ENCODE results near the gene GOSR2.
A peak's percentile ranks its signal among the peaks of the same experiment; 100 is the strongest.
"Not testable (repeated sequence)": the region's sequence is repeated elsewhere in the genome, so short reads cannot be mapped to it uniquely, and the experiment has no call there.

The GOSR2 gene

GRCh38 chr17:46935658-46936266, 12.8 kb downstream of the GOSR2 start:
- no peak for DNase-seq

GRCh38 chr17:46940692-46941404, 17.9 kb downstream of the GOSR2 start:
- DNase-seq, result peak; percentile 32 to 56

DNA sequence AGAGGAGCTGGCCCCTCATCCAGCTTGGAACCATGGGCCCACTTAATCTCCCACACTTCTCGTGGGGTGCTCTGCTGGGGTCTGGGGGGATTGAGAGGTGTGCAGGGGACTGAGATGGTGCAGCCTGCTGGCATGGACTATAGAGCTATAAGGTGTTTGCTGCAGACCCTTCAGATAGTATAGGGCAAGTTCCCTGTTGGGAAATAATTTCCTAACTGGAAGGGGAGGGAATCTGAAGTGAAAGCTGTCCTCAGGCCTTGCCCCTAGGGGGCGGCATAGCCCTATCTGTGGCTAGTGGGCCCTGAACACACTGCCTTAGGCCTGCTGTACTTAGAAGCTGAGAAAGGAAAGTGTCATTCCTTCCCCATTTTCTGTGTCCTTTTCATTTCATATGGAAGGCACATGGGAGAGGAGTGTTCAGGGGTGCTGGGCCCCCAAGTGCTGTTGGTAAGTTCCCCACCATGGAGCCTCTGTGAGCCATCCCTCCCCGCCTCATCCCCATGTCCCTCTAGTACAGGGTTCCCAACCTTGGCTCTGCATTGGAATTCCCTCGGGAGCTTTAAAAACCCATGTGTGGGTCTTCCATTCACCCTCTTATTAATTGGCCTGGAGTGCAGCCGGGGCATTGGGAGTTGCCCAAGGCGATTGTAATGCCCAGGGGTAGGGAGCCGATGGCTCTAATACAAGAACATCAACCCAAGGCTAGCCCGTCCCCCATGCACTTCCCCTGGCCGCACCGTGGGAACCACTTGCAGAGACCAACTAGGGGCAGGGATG, 19.7 kb downstream of the GOSR2 start:
- peak; percentile 31 to 52 for DNase-seq

DNA sequence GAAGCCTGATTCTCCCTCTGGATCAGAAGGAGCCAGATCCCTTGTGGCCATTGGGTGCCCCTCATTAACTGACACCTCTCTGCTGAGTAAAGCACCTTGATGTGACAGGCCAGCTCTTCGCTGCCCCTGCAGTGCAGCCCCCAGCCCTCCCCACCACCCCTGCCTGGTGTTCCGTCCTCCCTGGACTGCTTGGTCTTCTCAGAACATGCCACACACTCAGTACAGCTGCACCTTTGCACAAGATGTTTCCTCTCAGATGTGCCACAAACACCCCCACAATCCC, 20.2 kb downstream of the GOSR2 start:
- DNase-seq, result no peak

GRCh38 chr17:46943501-46944393, 20.8 kb downstream of the GOSR2 start:
- DNase-seq, result no peak

DNA sequence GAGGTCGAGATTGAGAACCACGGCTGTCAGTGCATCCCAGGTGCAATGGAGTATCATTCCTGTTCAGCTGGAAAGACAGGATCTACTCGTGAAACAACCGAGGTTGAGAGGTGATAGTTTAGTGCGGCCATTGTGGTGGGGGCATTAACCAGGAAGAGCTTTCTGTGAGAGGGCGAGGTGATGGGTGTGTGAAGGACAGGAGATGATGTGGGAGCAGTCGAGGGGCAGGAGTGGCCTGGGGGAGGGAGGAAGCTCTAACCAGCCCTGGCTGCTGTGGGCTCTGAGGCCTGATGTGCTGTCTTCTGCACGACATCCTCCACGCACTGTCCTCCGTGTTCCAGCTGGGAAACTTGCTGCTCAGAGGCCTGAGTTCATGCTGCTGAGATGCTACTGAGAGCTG, 22.0 kb downstream of the GOSR2 start:
- no peak for DNase-seq

DNA sequence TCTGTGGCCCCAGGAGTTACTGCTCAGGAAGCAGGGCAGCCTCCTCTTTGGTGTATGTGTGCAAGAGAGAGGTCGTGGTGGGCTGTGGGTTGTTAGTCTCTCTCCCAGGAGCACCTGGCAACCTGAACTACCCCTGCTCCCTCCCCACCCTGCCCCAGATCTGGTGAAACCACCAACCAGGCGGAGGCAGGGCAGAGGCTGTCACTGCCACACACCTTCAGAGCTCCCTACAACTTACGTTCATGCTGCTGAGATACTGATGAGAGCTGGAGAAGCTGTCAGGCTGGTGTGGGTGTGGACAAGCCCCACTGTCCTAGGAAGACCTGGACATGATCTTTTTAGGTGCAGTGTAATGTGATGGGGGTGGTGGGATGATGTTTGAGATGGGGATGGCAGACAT, 24.3 kb downstream of the GOSR2 start:
- no peak for DNase-seq

GRCh38 chr17:46948544-46948943, 25.6 kb downstream of the GOSR2 start:
- DNase-seq, result no peak

GRCh38 chr17:46949291-46950174, 26.6 kb downstream of the GOSR2 start:
- no peak for DNase-seq

DNA sequence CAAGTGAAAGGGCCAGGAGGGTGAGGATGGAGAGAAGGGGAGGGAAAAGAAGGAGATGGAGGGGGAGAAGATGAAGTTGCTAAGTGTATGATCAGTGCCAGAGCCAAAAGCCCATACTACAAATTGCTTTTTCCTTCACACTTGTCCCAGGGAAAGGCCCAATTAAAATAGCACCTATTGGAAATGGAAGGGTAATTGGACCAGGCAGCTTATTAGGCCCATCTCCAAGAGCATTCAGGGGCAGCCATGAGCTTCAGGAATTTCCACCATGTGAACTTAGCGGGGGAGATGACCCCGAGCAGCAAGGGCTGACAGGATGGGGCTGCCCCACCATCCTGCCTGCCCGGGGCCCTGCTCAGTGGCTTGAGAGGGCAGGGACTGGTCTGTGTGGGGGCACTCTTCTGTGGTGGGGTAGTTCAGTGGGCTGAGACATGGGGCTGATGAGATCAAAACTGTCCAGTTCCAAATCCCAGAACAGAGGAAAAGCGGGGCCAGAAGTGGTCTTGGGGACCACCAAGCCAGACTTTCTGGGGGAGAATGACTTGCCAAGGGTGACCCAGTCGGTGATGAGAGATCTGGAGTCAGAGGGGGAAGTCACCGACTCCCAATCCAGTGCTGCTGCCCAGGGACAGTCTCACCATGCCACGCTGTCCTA, 27.5 kb downstream of the GOSR2 start:
- no peak for DNase-seq

DNA sequence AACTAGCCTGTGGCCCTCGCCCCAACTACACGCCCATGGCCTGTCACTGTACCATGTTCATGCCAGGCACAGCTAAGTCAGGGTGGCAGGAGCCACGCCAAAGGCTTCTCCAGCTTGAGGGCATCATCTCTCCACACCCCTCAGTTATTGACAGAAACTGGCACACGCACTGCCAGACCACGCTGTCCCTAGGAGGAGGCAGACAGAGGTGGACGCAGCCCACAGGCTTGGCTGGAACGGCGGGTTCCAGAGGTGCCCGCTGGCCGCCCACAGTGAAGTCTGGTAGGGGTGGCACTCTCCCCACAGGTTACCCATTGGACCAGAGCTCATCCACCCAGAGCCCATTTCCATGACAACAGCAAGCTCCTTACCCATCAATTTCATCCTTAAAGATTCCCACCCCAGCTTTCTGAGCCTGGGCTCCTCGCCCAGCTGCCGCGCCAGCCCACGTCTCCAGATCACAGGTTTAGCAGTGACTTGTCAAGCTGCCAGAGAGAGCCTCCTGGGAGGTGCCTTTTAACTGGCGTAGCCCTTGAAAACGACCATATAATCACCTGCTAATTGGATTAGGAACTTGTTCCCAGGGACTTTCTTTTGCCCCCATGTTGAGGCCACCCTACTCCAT, 28.1 kb downstream of the GOSR2 start:
- DNase-seq, result no peak

DNA sequence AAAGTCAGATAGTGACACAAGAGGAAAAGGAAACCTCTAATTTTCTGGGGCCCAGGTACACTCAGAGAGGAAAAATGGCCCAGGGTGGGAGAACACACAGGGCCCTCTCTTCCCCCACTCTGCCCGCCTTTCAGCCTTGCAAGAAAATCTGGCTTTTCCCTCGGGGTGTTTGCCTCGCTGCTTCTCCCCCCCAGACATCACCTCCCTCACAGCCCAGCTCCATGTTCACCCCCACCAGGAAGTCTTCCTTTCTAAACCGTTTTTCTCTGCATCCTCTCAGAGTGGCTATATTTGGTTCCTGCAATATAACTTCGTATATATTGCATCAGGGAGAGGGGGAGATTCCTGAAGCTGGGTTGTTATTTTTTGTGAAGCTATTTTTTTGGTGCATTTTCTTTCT, 28.7 kb downstream of the GOSR2 start:
- DNase-seq, result no peak

- no peak for DNase-seq
These were observed 29.2 kb downstream of the GOSR2 start for GRCh38 chr17:46952115-46952514.

DNA sequence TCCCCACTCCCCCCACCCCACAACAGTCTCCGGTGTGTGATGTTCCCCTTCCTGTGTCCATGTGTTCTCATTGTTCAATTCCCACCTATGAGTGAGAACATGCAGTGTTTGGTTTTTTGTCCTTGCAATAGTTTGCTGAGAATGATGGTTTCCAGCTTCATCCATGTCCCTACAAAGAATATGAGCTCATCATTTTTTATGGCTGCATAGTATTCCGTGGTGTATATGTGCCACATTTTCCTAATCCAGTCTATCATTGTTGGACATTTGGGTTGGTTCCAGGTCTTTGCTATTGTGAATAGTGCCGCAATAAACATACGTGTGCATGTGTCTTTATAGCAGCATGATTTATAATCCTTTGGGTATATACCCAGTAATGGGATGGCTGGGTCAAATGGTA, 30.2 kb downstream of the GOSR2 start:
- DNase-seq, result not testable (repeated sequence)

DNA sequence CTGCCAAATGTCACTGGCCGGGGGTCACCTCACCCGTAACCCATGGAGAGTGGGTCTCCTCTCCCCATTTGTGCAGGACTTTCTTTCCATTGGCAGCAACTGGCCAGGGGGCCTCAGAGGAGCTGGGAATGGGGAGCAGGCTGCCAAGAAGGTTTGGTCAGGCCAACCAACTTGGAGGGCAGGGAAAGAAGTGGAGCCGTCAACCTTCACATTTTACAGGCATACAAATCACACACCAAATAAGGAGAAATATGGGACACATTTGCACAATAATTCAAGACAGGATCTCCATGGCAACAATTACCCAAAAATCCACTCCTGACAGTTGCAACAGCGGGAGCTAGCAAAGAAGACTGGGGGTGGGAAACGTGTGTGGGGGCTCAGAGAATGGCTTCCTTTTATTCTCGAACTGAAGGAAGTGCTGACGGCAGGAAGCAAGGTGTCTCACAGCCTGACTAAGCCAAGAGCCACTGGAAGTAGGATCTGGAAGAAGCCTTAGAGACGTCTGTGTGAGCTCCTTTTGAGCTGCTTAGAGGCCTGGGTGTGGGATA, 35.2 kb downstream of the GOSR2 start:
- DNase-seq, result no peak

- DNase-seq, result no peak
These were observed 37.2 kb downstream of the GOSR2 start for GRCh38 chr17:46960152-46960551.

- DNase-seq, result no peak
These were observed 39.4 kb downstream of the GOSR2 start for GRCh38 chr17:46962374-46962790.

DNA sequence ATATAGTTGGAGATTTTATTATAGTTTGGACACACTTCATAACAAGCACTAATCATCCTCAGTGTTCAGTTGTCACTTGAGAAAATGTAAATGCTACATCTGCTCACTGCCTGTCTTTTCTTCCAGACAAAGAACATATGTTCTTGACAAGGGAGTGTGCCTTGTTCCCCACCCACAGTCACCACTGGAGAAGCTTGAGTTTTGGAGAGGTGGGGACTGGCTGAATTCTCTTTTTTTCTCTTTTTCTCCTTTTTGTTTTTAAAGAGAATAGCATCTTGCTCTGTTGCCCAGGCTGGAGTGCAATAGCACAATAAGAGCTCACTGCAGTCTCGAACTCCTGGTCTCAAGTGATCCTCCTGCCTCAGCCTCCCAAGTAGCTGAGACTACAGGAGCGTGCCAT, 40.6 kb downstream of the GOSR2 start:
- DNase-seq, result no peak

GRCh38 chr17:46964315-46965265, 41.6 kb downstream of the GOSR2 start:
- DNase-seq, result no peak

Measured in NCI-H1930 (cell line).